GM18511 (cell line): ENCODE measurements around the gene ITGB1BP1.

Experiments
- ATAC-seq: cut with Tn5 transposase; IDR thresholded peaks from one replicate; pipeline ENCODE4 v1.9.1; 2021; ENCODE audit warnings: mild to moderate bottlenecking, moderate library complexity; ENCODE audit not compliant: unreplicated experiment

The ITGB1BP1 gene

DNA sequence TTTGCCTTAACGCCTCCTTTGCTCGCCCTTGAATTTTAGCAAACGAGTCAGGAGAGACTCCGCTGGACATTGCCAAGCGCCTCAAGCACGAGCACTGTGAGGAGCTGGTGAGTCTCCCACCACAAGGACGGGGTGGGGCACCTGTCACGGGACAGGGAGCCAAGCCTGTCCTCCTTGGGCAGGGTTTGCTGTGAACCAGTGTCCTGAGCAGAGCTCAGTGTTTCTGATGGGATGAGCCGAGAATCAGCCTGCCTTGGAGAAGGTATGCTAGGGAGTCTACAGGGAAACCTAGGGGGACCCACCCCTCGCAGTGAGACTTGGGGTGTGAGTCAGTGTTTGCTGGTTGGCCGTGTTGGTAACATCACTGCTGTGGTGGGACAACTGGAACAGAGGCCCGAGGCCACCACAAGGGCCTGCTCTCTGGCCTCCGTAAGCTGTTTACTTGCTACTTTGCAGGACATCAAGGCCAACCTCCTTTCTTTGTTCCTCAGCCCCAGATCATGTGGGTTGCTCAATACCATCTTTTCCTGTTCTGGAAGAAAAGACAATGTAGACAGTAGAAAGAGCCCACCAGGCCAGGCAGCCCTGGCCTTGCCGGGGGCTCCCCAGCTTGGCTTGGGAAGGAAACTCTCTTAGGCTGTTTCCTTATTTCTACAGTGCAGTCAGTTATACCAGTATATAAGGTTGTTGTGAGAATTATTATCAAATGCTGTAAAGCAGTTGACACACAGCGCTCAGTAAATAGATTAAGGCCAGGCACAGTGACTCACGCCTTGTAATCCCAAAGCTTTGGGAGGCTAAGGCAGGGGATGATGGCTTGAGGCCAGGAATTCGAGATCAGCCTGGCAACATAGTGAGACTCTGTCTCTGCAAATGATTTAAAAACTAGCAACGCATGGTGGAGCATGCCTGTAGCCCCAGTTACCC is 42.4 kb downstream of the ITGB1BP1 start:
- ATAC-seq: no peak

- no peak for ATAC-seq
These were observed 44.0 kb downstream of the ITGB1BP1 start for GRCh38 chr2:9379391-9379755.

GRCh38 chr2:9378433-9379390 is 44.6 kb downstream of the ITGB1BP1 start:
- ATAC-seq: no peak

DNA sequence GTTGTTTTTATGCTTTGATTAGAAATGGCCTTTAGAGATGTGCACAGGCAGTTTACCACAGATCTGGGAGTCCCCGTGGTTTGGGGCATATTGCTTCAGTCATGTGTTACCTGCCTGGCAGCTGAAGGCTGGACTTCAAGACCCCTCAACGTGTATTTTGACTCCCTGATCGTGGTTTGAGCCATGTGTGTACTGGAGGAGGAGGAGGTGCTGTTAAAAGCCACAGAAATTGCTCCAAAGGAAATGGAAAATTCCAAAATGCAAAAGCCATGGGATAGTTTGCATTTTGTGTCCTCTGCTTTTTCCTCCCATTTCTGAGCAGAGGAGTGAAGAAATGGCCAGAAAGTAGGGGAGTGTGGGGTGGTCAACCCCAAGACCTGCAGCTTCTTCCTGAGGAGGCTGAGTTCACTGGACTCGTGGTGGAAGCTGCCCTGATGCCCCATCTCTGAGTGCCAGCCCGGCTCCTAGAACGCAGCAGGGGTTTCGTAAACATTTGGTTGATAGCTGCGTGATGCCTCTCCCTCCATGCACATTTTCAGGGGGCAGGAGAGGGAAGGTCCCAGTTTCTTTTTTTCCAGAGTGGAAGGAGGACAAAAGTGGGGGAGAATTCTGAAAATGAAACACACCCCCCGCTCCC is 45.7 kb downstream of the ITGB1BP1 start:
- ATAC-seq: no peak

GRCh38 chr2:9375857-9376428 is 47.4 kb downstream of the ITGB1BP1 start:
- no peak for ATAC-seq

DNA sequence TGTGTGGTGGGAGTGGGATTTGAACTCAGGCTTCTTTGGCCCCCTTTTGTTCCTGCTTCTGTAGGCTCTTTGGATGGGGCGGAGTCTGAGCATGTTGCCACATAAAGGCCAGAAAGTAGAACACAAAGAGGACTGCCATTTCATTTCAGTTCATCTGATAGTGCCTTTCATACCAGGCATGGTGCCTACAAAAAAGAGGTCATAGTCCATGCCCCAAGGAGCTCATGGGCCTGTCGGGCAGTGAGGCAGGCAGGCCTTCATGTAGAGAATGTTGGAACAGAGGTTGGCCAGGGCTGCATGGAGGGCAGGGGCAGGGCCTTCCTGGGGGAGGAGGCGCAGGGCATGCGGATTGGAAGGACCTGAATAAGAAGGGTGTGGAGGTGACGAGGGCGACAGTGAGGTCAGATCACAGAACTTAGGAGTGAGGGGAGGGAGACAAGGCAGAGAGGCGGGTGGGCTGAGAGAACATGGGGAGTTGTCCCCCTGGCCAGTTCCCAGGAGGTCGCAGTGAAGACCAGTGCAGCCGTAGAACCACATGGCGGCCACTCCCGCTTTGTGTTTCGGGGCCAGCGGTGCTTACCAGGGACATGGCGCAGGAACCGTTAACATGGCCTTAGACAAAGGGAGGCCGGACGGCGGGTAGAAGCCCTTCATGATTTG is 49.1 kb downstream of the ITGB1BP1 start:
- no peak for ATAC-seq

GRCh38 chr2:9373476-9373875 is 49.9 kb downstream of the ITGB1BP1 start:
- no peak for ATAC-seq

DNA sequence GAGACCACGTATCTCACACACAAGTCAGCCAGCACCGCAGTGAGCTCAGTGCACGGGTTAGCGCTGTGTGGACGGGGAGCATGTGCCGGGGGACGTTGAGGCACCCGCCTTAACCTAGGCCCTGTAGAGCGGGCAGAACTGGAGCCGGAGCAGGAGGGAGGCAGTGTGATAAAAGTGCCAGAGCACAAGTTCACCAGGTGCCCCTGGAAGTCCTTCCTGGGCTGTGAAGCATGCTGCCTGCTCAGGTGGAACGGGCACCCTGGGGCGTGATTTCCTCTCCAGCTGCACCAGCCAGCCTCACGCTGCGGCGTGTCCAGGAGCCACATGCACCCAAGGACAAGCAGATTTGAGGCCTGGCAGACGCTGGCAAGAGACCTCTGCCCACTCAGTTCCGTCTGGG is 50.3 kb downstream of the ITGB1BP1 start:
- ATAC-seq: no peak

GRCh38 chr2:9370746-9371145 is 52.6 kb downstream of the ITGB1BP1 start:
- no peak for ATAC-seq

DNA sequence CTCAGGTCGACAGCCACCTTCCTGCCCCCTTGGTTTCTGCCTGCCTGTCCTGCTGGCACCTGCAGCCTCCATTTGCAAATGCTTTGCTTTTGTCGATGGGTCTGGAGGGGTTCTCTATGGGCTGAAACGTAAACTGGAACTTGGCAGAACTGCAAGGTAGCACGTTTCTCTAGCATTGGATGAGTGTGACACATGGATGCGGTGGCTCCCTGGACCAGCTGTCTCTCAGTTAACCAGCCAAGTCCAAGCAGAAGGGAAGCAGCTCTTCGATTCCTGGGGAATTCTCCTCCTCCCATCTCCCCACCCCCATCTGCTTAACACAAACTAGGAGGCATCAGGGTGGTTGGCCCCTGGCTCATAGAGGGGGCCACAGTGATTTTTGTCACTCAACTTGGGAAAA is 57.3 kb downstream of the ITGB1BP1 start:
- ATAC-seq: no peak

DNA sequence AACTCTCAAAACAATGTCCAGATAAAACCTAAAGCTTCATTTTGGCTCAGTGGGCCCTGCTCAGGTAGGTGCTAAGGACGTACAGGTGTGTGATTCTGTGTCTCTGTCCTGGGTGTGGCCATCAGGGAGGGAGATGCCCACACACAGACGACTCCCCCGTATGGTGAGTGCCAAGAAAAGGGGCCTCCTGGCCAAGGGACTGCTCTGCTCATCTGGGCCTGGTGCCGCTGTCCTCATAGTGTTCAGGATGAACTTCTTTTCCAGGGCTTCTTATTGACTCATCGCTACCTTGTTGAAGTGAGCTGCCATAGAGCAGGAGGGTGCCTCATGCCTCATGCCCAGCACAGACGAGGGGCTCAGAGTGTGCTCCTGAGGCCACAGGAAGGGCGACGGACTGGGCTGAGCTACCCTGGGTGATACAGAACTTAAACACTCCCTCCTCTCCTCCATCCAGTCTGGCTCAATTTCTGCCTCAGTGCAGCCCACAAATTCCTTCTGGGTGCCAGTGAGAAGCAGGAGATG is 57.8 kb downstream of the ITGB1BP1 start:
- no peak for ATAC-seq

DNA sequence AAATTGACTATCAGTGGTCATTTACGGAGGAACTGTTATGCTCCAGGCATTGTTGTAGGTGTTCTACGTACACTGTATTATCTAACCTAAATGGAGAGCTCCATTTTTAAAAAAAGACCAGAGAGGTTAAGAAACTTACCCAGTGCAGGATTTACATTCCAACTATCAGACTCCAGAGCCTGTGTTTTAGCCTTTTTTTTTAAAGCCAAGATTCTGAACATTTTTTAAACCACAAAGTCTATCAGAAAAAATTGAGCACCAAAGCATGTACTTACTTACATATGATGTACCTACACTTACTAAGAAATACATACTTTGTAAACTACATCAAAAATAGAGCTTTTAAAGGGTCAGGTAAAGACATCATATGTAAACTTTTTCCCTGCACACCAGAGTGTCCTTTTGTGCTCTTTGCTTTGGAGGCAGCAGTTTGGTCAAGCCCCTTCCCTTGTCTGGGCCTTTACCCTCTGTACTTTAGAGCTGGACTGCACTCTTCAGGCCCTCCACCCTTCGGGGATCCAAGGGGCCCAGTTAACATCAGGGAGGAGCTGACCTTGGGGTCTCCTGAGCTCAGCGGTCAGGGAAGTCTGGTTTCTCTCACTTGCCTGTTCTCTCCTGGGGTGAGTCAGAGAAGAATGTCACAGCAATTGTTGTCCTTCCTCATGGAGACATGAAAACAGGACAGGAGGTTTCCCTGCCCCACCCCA is 58.4 kb downstream of the ITGB1BP1 start:
- no peak for ATAC-seq

GRCh38 chr2:9364373-9364772 is 59.0 kb downstream of the ITGB1BP1 start:
- ATAC-seq: no peak

DNA sequence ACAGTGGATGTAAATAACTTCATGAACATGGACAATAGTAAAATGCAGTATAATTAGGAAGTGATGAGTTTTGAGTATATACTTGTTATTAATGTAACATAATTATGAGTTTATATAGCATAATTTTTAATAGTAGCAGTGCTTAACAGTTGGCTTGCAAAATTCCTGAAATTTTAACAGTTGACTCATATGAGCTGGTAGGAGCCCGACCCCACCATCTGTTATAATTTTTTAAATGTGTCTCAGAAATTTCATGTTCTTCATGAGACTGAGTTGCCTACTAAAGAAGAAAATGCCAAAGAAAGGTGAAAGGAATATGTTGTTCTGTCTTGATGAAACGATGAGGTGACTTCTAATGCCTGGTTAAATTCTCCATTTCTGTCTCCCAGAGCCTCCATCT is 62.6 kb downstream of the ITGB1BP1 start:
- no peak for ATAC-seq

DNA sequence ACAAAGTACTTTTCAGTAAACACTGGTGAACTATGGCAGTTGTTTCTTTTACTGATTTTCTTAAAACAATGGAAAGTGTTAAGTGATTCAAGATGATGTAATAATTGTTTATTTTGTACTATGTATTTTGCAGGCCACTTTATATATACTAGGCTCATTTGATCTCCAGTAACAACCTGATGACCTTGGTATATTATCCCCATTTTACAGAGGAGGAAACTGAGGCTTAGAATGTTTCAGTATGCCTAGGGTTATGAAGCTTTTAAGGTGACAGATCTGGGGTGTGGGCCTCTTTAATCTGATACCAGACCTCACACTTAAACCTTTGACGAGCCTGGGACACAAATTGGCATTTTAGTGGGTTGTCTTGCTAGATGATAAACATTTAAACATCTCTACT is 63.2 kb downstream of the ITGB1BP1 start:
- ATAC-seq: no peak

GRCh38 chr2:9359463-9359862 is 63.9 kb downstream of the ITGB1BP1 start:
- no peak for ATAC-seq

GRCh38 chr2:9358846-9359245 is 64.5 kb downstream of the ITGB1BP1 start:
- ATAC-seq: no peak

- ATAC-seq: no peak
These were observed 67.1 kb downstream of the ITGB1BP1 start for GRCh38 chr2:9356261-9356660.

DNA sequence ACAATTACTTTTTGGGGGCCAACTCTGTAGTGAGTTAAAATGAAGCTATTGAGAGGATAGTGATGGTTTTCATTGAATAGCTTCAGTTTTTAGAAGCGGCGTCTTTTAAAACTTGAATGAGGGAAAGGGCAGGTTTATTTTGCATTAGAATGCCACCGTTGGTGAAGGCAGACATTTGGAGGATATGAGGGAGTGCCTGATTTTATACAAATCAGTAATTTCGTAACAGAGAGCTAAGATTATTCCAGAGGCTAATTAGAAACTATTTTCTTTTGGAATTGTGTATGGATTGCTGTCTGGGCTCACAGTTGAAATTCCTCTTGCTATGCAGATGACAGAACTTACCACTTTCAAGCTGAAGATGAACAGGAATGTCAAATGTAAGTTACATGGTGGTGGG is 67.6 kb downstream of the ITGB1BP1 start:
- no peak for ATAC-seq

GRCh38 chr2:9355270-9355669 is 68.1 kb downstream of the ITGB1BP1 start:
- no peak for ATAC-seq
